ENCODE measurements around the gene GOLM1. TPM values are rescaled to one million over a fixed set of nuclear protein-coding genes. Genes with fewer than 3 reads are reported as not detected.

The GOLM1 gene
- total and polyA plus RNA-seq, 4 donors, result 7.9 to 28.5 (median 13.2) TPM

DNA sequence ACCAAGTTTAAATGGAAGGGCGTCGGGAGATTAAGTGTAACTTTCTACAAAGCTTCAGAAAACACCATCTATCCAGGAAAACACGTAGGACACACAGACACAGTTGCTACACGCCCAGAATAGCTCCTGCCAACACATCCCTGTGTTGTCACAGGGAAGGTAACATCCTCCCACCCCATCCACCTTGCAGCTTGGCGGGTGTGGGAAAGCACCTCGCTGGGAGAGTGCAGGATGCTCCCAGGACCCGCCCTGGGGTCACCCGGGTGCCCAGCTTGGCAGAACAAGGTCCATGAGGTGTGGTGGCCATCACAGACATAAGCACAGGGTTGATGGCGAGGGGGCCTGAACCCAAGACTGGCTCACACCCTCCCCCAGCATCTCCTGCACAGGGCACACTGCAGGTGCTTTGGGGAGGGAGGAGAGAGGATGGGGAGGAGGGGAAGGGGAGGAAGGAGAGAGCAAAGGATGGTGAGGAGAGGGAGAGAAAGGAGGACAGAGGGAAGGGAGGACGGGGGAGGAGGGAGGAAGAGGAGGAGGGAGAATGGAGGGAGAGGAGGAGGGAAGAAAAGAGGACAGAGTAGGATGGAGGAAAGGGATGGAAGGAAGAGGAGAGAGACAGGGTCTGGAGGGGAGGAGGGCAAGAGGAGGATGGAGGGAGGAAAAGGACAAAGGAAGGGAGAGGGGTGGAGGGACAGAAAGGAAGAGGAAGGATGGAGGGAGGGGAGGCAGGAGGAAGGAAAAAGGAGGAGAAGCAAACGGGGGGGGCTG is 37.2 kb downstream of the GOLM1 start:
- WGBS, result 70% methylated on average over 11 of the region's 11 CpGs
- Histone ChIP-seq H3K36me3 (ENCODE audit: control insufficient read depth in 4 of 4, insufficient read depth in 3 of 4, low read depth in 1 of 4, low read length in 3 of 4) (no peaks in the 10 kb centered on the region), H3K9me3 (ENCODE audit: control insufficient read depth in 4 of 4, low read length in 3 of 4) (no peaks in the 10 kb centered on the region), H3K4me3 (ENCODE audit: low read depth in 1 of 3, low read length in 3 of 3) (no peak overlapping the region), H3K27ac (ENCODE audit: low read depth in 1 of 2, low read length in 2 of 2) (no peak overlapping the region), H3K27me3 (ENCODE audit: control insufficient read depth in 4 of 4, insufficient read depth in 4 of 4, low read length in 3 of 4) (no peaks in the 10 kb centered on the region), H3K4me1 (ENCODE audit: control insufficient read depth in 4 of 4, insufficient read depth in 4 of 4, low read length in 3 of 4) (peaks cover 1 to 16% (median 11%) of the 10 kb centered on the region in 4 donors), H3K9ac (ENCODE audit: low read depth in 1 of 2, low read length in 2 of 2) (no peak overlapping the region)
- DNase-seq (ENCODE audit: low spot score), result no peak
- TF ChIP-seq, protein P1, sequence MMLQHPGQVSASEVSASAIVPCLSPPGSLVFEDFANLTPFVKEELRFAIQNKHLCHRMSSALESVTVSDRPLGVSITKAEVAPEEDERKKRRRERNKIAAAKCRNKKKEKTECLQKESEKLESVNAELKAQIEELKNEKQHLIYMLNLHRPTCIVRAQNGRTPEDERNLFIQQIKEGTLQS (IDR thresholded peaks at IDR 0.05), result no peak
- TF ChIP-seq HNF4G (IDR thresholded peaks at IDR 0.05) (no peak), YY1 (IDR thresholded peaks at IDR 0.05) (no peak)

DNA sequence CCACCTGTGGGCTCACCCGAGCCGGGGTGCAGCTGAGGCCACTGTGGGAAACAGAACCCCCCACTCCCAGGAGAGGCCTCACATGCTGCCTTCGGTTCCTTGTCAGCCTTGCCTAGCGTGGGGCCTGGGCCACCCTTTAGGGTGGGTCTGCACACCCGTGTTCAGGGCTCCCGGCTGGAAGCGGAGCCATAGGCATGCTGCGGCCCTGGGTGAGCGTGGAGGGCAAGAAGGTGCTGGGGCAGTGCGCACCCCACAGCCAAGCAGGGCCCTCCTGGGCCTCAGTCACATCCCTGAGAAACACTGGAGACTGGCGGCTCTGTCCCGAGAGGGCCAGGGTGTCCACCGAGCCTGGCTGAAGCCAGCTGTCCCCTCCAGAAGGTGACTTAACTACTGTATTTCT is 41.9 kb downstream of the GOLM1 start:
- WGBS, result 95% methylated on average over 13 of the region's 13 CpGs

DNA sequence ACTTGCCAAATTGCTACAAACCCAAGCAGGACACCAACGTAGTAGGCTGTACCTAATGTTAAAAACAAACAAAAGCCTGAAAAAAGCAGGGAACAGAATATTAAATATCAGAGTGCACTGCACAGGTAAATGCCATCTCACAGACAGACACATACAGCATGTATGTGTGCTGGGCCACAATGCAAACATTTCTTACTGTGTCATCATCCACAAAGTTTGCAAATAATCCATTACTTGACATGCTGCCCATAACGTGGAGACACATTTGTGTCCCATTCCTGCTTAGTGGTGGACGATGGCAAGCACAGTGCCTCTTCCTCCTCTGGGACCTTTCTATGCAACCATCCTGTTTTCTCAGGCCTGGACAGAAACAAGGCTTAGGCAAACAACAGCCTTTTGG is 44.7 kb downstream of the GOLM1 start:
- TF ChIP-seq RAD21 (IDR thresholded peaks at IDR 0.05) (no peak), FOXA2 (IDR thresholded peaks at IDR 0.05) (no peak), JUND (IDR thresholded peaks at IDR 0.05) (no peak), FOXA1 (IDR thresholded peaks at IDR 0.05) (no peak), NR2F2 (IDR thresholded peaks at IDR 0.05) (no peak), EGR1 (IDR thresholded peaks at IDR 0.05; ENCODE audit: low read depth in 2 of 2) (no peak), SP1 (IDR thresholded peaks at IDR 0.05) (no peak), TAF1 (conservative IDR thresholded peaks at IDR 0.05) (no peak)
- TF ChIP-seq, protein P2, sequence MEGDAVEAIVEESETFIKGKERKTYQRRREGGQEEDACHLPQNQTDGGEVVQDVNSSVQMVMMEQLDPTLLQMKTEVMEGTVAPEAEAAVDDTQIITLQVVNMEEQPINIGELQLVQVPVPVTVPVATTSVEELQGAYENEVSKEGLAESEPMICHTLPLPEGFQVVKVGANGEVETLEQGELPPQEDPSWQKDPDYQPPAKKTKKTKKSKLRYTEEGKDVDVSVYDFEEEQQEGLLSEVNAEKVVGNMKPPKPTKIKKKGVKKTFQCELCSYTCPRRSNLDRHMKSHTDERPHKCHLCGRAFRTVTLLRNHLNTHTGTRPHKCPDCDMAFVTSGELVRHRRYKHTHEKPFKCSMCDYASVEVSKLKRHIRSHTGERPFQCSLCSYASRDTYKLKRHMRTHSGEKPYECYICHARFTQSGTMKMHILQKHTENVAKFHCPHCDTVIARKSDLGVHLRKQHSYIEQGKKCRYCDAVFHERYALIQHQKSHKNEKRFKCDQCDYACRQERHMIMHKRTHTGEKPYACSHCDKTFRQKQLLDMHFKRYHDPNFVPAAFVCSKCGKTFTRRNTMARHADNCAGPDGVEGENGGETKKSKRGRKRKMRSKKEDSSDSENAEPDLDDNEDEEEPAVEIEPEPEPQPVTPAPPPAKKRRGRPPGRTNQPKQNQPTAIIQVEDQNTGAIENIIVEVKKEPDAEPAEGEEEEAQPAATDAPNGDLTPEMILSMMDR (IDR thresholded peaks at IDR 0.05; ENCODE audit: low read depth, low read length, missing input control), result no peak
- TF ChIP-seq, protein P3, sequence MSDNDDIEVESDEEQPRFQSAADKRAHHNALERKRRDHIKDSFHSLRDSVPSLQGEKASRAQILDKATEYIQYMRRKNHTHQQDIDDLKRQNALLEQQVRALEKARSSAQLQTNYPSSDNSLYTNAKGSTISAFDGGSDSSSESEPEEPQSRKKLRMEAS (IDR thresholded peaks at IDR 0.05), result no peak
- H3K4me1 ChIP-seq (ENCODE audit: control insufficient read depth in 4 of 4, insufficient read depth in 4 of 4, low read length in 3 of 4), result peaks cover 0 to 1% (median 0%) of the 10 kb centered on the region in 4 donors
- no peak for DNase-seq (ENCODE audit: low spot score)
- H3K9me3 ChIP-seq (ENCODE audit: control insufficient read depth in 4 of 4, low read length in 3 of 4), result no peaks in the 10 kb centered on the region
- no peak overlapping the region for H3K4me3 ChIP-seq (ENCODE audit: low read depth in 1 of 3, low read length in 3 of 3)
- WGBS, result 68% methylated on average over 3 of the region's 3 CpGs
- H3K9ac ChIP-seq (ENCODE audit: low read depth in 1 of 2, low read length in 2 of 2), result no peak overlapping the region
- no peak overlapping the region for H3K27ac ChIP-seq (ENCODE audit: low read depth in 1 of 2, low read length in 2 of 2)
- no peaks in the 10 kb centered on the region for H3K27me3 ChIP-seq (ENCODE audit: control insufficient read depth in 4 of 4, insufficient read depth in 4 of 4, low read length in 3 of 4)
- no peaks in the 10 kb centered on the region for H3K36me3 ChIP-seq (ENCODE audit: control insufficient read depth in 4 of 4, insufficient read depth in 3 of 4, low read depth in 1 of 4, low read length in 3 of 4)

More for the DNA sequence above, 41.9 kb downstream of the GOLM1 start:
- H3K4me1 ChIP-seq (ENCODE audit: control insufficient read depth in 4 of 4, insufficient read depth in 4 of 4, low read length in 3 of 4), result peaks cover 0 to 2% (median under 1%) of the 10 kb centered on the region in 4 donors
- TF ChIP-seq GABPA (IDR thresholded peaks at IDR 0.05 in 1 of 2, conservative IDR thresholded peaks at IDR 0.05 in 1 of 2) (no peak), RXRA (IDR thresholded peaks at IDR 0.05) (no peak), FOXA1 (IDR thresholded peaks at IDR 0.05) (no peak)
- TF ChIP-seq, protein P3 (IDR thresholded peaks at IDR 0.05), result no peak
- TF ChIP-seq, protein P1 (IDR thresholded peaks at IDR 0.05), result no peak
- TF ChIP-seq, protein P4, sequence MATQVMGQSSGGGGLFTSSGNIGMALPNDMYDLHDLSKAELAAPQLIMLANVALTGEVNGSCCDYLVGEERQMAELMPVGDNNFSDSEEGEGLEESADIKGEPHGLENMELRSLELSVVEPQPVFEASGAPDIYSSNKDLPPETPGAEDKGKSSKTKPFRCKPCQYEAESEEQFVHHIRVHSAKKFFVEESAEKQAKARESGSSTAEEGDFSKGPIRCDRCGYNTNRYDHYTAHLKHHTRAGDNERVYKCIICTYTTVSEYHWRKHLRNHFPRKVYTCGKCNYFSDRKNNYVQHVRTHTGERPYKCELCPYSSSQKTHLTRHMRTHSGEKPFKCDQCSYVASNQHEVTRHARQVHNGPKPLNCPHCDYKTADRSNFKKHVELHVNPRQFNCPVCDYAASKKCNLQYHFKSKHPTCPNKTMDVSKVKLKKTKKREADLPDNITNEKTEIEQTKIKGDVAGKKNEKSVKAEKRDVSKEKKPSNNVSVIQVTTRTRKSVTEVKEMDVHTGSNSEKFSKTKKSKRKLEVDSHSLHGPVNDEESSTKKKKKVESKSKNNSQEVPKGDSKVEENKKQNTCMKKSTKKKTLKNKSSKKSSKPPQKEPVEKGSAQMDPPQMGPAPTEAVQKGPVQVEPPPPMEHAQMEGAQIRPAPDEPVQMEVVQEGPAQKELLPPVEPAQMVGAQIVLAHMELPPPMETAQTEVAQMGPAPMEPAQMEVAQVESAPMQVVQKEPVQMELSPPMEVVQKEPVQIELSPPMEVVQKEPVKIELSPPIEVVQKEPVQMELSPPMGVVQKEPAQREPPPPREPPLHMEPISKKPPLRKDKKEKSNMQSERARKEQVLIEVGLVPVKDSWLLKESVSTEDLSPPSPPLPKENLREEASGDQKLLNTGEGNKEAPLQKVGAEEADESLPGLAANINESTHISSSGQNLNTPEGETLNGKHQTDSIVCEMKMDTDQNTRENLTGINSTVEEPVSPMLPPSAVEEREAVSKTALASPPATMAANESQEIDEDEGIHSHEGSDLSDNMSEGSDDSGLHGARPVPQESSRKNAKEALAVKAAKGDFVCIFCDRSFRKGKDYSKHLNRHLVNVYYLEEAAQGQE (IDR thresholded peaks at IDR 0.05), result no peak
- no peaks in the 10 kb centered on the region for H3K27me3 ChIP-seq (ENCODE audit: control insufficient read depth in 4 of 4, insufficient read depth in 4 of 4, low read length in 3 of 4)
- H3K36me3 ChIP-seq (ENCODE audit: control insufficient read depth in 4 of 4, insufficient read depth in 3 of 4, low read depth in 1 of 4, low read length in 3 of 4), result no peaks in the 10 kb centered on the region
- no peak for DNase-seq (ENCODE audit: low spot score)
- no peak overlapping the region for H3K27ac ChIP-seq (ENCODE audit: low read depth in 1 of 2, low read length in 2 of 2)
- no peak overlapping the region for H3K9ac ChIP-seq (ENCODE audit: low read depth in 1 of 2, low read length in 2 of 2)
- no peaks in the 10 kb centered on the region for H3K9me3 ChIP-seq (ENCODE audit: control insufficient read depth in 4 of 4, low read length in 3 of 4)
- H3K4me3 ChIP-seq (ENCODE audit: low read depth in 1 of 3, low read length in 3 of 3), result no peak overlapping the region
